Heart right ventricle (tissue), 16 donors: ENCODE measurements around the gene NMT1. TPM values are rescaled to one million over a fixed set of nuclear protein-coding genes. Genes with fewer than 3 reads are reported as not detected.

Experiments used
- ATAC-seq, 8 donors: fragments of 200-7000 bp; cut with Tn5 transposase; one replicate each; pipeline ENCODE4 v1.9.1; 2020; ENCODE audit warnings: mild to moderate bottlenecking in 8 of 8, moderate library complexity in 8 of 8, moderate number of reproducible peaks in 1 of 8
- DNase-seq, 2 donors: peaks; one replicate each; pipeline ENCODE4 v3.0.0-alpha.2; 2020
- H3K27ac ChIP-seq, 10 donors: fragments of 200-600 bp; sonication (generic) in 2 of 10; one replicate each; pipeline versions ENCODE4 v1.5.0 to v1.8.0; 2020 to 2022; ENCODE audit warnings: mild to moderate bottlenecking in 3 of 10
- H3K27me3 ChIP-seq, 7 donors: fragments of 200-600 bp; one replicate each; pipeline ENCODE4 v1.8.0; 2021 to 2022; ENCODE audit warnings: mild to moderate bottlenecking in 2 of 7
- H3K36me3 ChIP-seq, 9 donors: fragments of 200-600 bp; sonication (generic) in 1 of 9; one replicate each; pipeline versions ENCODE4 v1.5.0 to v1.8.0; 2020 to 2022; ENCODE audit warnings: mild to moderate bottlenecking in 2 of 9
- H3K4me1 ChIP-seq, 9 donors: fragments of 200-600 bp; sonication (generic) in 1 of 9; one replicate each; pipeline versions ENCODE4 v1.5.0 to v1.8.0; 2020 to 2022; ENCODE audit warnings: mild to moderate bottlenecking in 4 of 9
- H3K4me3 ChIP-seq, 10 donors: fragments of 200-600 bp; sonication (generic) in 2 of 10; one replicate each; pipeline versions ENCODE4 v1.5.0 to v1.8.0; 2020 to 2022; ENCODE audit warnings: mild to moderate bottlenecking in 7 of 10, moderate library complexity in 2 of 10
- H3K9me3 ChIP-seq, 11 donors: fragments of 200-600 bp in 10 of 11; sonication (generic) in 2 of 11; one replicate each; pipeline versions ENCODE4 v1.5.0 to v1.8.0; 2013 to 2022; ENCODE audit warnings: mild to moderate bottlenecking in 2 of 11, control low read depth in 1 of 11, moderate library complexity in 1 of 11
- WGBS, 2 donors: extraction: QIAGEN DNeasy Blood & Tissue Kit; methylation state at CpG; one replicate each; pipeline ENCODE4 v1.1.7; 2013; ENCODE audit warnings: inconsistent platforms in 1 of 2; 5-methylcytosine and 5-hydroxymethylcytosine counted together
- intact Hi-C, 10 donors: fragments of 100-400 bp; cut with DNase I; formaldehyde crosslinking; loops; one replicate each; pipeline versions ENCODE4 v1.11.1 to v1.14.2; 2022
- polyA plus RNA-seq, 2 donors: library from polyadenylated mRNA; stranded (reverse); fragments of 200-250 nt; gene quantifications; one replicate each; pipeline ENCODE4 v1.2.3, GENCODE V29; 2013
- total RNA-seq, 10 donors: library from RNA; stranded (reverse); fragmentation: NEBNext Ultra II Directional in 3 of 10; extraction: Animal tissue kit (Norgen Biotek cat#: 25700) in 3 of 10; gene quantifications; one replicate each; pipeline versions ENCODE4 v1.2.1 to v1.2.4, GENCODE V29; 2021 to 2023
- TF ChIP-seq, protein P1 (sequence below), 9 donors: fragments of 200-600 bp; sonication (generic) in 2 of 9; IDR thresholded peaks; one replicate each; pipeline versions ENCODE4 v1.5.0 to v1.8.0; 2021 to 2022; ENCODE audit warnings: antibody characterized with exemption in 9 of 9, mild to moderate bottlenecking in 5 of 9, moderate library complexity in 1 of 9
- donor health status: Arrhythmogenic right ventricular cardiomyopathy.
- donor health status: ischemic (EF 13 %, LVEDD 7.1; RV severe dilation, severe dysfunction).
- donor health status: healthy with polysubstance abuse.
- donor health status: DM: no; HTN: yes; CAD: no.
- donor health status: DM: no; HTN: no; CAD: no.
- donor health status: ischemic (EF 25% LVEDD 6.9; RV normal size, moderate dysfunction).
- donor health status: ischemic (EF 25% LVEDD 5.7; RV mildly dilated, moderate dysfunction).
- donor health status: healthy.
- donor health status: DM: yes; HTN: yes; CAD: no.
- donor health status: Ischemic cardiomyopathy.
- donor health status: ischemic (EF 35%, LVEDD 5.7; RV mildly dilated, moderate dysfunction).
- donor health status: nonischemic (EF 11% LVEDD 7.7; RV severe dilation, severe dysfunction).
- donor health status: DM: yes; HTN: yes; CAD: no.
- donor health status: PGD.
- donor health status: ischemic (EF 29% LVEDD 5.4; RV normal size, mild dysfunction).
- donor health status: nonischemic (EF 23%, LVEDD 6.1; RV moderate dilation, normal function).

The NMT1 gene
- total and polyA plus RNA-seq, 12 donors = 40.9 to 110 (median 72.6) TPM

DNA sequence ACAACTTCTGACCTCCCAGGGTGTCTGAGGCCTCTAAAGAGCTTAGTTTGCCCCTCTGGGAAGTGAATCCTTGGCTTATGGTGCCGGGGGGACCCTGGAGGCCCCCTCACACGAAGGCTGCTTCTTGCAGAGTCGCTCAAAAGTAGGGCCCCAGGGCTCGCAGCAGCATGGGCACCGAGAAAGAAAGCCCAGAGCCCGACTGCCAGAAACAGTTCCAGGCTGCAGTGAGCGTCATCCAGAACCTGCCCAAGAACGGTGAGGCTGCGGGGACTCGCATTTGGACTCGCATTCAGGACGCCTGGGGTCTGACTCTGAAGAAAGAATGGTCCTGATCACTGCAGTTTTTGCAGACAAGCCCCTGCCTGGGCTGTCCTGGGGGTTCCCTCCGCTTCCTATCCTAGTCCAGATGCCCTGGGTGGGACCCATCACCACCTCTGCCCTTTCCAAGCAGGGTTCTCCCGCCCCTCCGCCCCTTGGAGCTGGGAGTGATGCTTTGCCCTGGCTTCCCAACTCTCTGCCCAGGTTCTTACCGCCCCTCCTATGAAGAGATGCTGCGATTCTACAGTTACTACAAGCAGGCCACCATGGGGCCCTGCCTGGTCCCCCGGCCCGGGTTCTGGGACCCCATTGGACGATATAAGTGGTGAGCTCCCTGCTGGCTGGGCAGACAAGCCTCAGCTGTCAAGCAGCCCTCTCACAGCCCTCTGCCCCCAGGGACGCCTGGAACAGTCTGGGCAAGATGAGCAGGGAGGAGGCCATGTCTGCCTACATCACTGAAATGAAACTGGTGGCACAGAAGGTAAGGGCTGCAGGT lies 75.1 kb downstream of the NMT1 start:
- ATAC-seq = no peak
- H3K27me3 ChIP-seq = no peaks in the 10 kb centered on the region
- H3K27ac ChIP-seq = peak overlapping the region in 9 of 10 donors; percentile 65 to 86 (median 79)
- H3K9me3 ChIP-seq = no peaks in the 10 kb centered on the region
- 57 to 66% methylated on average over 21 of the region's 21 CpGs for WGBS, 2 donors
- peaks cover 0 to 28% (median 0%) of the 10 kb centered on the region in 9 donors for H3K36me3 ChIP-seq
- DNase-seq = no peak
- TF ChIP-seq, protein P1, sequence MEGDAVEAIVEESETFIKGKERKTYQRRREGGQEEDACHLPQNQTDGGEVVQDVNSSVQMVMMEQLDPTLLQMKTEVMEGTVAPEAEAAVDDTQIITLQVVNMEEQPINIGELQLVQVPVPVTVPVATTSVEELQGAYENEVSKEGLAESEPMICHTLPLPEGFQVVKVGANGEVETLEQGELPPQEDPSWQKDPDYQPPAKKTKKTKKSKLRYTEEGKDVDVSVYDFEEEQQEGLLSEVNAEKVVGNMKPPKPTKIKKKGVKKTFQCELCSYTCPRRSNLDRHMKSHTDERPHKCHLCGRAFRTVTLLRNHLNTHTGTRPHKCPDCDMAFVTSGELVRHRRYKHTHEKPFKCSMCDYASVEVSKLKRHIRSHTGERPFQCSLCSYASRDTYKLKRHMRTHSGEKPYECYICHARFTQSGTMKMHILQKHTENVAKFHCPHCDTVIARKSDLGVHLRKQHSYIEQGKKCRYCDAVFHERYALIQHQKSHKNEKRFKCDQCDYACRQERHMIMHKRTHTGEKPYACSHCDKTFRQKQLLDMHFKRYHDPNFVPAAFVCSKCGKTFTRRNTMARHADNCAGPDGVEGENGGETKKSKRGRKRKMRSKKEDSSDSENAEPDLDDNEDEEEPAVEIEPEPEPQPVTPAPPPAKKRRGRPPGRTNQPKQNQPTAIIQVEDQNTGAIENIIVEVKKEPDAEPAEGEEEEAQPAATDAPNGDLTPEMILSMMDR (IDR thresholded peaks at IDR 0.05) = no peak
- H3K4me3 ChIP-seq = peak overlapping the region; percentile 61 to 78 (median 70)
- intact Hi-C loops = loop anchor here in 9 of 10 donors (1.0 to 10.0 kb wide), 6 partner anchors 61 to 249 kb away; no protein-coding TSS in a partner anchor
- H3K4me1 ChIP-seq = peaks cover 13 to 33% (median 27%) of the 10 kb centered on the region in 9 donors

DNA sequence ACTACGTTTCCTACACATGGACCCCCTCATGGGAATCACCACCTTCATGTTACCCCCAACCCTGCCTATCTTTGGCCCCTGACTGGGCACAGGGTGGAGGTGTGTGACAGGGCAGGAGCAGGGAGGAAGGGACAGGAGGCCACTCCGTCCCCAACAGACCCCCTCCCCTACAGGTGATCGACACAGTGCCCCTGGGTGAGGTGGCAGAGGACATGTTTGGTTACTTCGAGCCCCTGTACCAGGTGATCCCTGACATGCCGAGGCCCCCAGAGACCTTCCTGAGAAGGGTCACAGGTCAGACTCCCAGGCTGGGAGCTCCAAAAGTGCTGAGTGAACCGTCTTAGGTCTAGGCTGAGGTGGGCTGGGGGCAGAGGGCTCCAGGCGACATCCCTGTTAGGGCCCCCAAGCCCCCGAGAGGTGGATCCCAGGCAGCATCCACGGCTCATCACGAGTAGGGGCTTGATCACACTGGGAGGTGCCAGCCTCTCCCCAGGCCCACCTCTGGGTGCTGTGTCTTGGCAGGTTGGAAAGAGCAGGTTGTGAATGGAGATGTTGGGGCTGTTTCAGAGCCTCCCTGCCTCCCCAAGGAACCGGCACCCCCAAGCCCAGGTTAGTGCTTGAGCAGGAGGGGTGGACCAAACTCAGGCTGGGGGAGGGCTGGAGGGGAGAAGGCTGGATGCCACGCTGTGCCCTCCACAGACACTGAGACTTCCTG lies 75.9 kb downstream of the NMT1 start:
- ATAC-seq = no peak
- DNase-seq = no peak
- WGBS, 2 donors = 89 to 95% methylated on average over 12 of the region's 12 CpGs
- Histone ChIP-seq H3K4me3 (no peak overlapping the region), H3K27me3 (no peaks in the 10 kb centered on the region), H3K4me1 (peaks cover 8 to 25% (median 20%) of the 10 kb centered on the region in 9 donors), H3K36me3 (peaks cover 0 to 28% (median 0%) of the 10 kb centered on the region in 9 donors), H3K27ac (no peak overlapping the region), H3K9me3 (no peaks in the 10 kb centered on the region)
- TF ChIP-seq, protein P1 (IDR thresholded peaks at IDR 0.05) = no peak
- intact Hi-C loops = loop anchor here in 3 of 10 donors (5.0 to 10.0 kb wide), 2 partner anchors 60 to 248 kb away; no protein-coding TSS in a partner anchor

DNA sequence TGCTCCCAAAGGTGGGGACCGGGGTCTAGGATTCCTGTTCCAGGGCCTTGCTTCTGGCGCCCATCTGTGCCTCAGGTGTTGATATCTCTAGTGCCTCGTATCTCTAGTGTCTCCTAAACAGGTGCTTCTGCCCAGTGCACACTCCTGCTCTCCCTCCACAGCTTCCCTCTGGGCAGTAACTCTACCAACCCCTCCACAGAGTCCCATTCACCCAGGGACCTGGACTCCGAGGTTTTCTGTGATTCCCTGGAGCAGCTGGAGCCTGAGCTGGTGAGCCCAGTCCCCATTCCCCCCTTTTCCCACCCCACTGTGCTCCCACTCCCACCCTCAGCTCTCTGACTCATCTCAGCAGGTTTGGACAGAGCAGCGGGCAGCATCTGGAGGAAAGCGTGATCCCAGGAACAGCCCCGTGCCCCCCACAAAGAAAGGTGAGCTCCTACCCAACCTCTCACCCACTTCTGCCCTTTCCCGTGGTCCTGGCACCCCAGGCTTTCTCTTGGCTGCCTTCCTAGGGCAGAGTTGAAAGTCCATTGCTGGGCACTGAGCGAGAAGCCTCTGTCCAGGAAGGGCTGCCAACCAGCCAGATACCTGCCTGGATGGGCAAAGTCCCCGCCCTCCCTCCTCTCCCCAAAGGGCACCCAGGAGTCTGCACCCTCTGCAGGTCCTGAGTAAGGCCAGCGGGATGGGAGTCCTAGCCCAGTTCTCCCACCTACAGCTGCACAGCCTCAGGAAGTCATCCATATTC lies 76.6 kb downstream of the NMT1 start:
- 89 to 90% methylated on average over 11 of the region's 11 CpGs for WGBS, 2 donors
- H3K36me3 ChIP-seq = peaks cover 0 to 28% (median 0%) of the 10 kb centered on the region in 9 donors
- H3K4me3 ChIP-seq = no peak overlapping the region
- H3K4me1 ChIP-seq = peaks cover 8 to 24% (median 17%) of the 10 kb centered on the region in 9 donors
- no peak overlapping the region for H3K27ac ChIP-seq
- DNase-seq (no peak), ATAC-seq (no peak)
- TF ChIP-seq, protein P1 (IDR thresholded peaks at IDR 0.05) = no peak
- H3K27me3 ChIP-seq = no peaks in the 10 kb centered on the region
- intact Hi-C loops = loop anchor here in 4 of 10 donors (2.0 to 10.0 kb wide), 3 partner anchors 57 to 247 kb away; no protein-coding TSS in a partner anchor
- no peaks in the 10 kb centered on the region for H3K9me3 ChIP-seq
